OCI-LY1 (cell line): Measurements from ENCODE around the gene PDE4D.

ENCODE experiments used
- H2AFZ ChIP-seq: fragments of 200-600 bp; sonication (generic), shearing (Covaris generic); 2 replicates; pipeline ENCODE4 v1.6.0; 2014; ENCODE audit warnings: antibody characterized with exemption, mild to moderate bottlenecking, low read length
- H3F3A ChIP-seq: fragments of 200-600 bp; sonication (generic), shearing (Covaris generic); 2 replicates; pipeline ENCODE4 v1.6.0; 2014; ENCODE audit warnings: mild to moderate bottlenecking, antibody characterized with exemption, low read length, moderate library complexity; ENCODE audit not compliant: insufficient read depth
- H3K27ac ChIP-seq: fragments of 200-600 bp; sonication (generic); 2 replicates; pipeline ENCODE4 v1.5.1; 2014; ENCODE audit warnings: low read length, mixed run types, mild to moderate bottlenecking, low read depth; ENCODE audit not compliant: poor library complexity, severe bottlenecking
- H3K27me3 ChIP-seq: fragments of 200-600 bp; sonication (generic); 2 replicates; pipeline ENCODE4 v1.6.0; 2014; ENCODE audit warnings: antibody characterized with exemption, mild to moderate bottlenecking, low read length, moderate library complexity; ENCODE audit not compliant: insufficient read depth
- H3K36me3 ChIP-seq: fragments of 200-600 bp; sonication (generic); 2 replicates; pipeline ENCODE4 v1.6.1; 2014; ENCODE audit warnings: mild to moderate bottlenecking, antibody characterized with exemption, low read length, moderate library complexity, mixed read lengths; ENCODE audit not compliant: insufficient read depth
- H3K4me1 ChIP-seq: fragments of 200-600 bp; sonication (generic); 2 replicates; pipeline ENCODE4 v1.5.1; 2014; ENCODE audit warnings: mild to moderate bottlenecking, low read length, moderate library complexity; ENCODE audit not compliant: insufficient read depth, severe bottlenecking
- H3K4me2 ChIP-seq: fragments of 200-600 bp; sonication (generic), shearing (Covaris generic); 2 replicates; pipeline ENCODE4 v1.6.1; 2014; ENCODE audit warnings: low read length
- H3K4me3 ChIP-seq: fragments of 200-600 bp; sonication (generic); 2 replicates; pipeline ENCODE4 v1.5.1; 2014; ENCODE audit warnings: low read length, low read depth, mild to moderate bottlenecking, mixed read lengths; ENCODE audit not compliant: poor library complexity, severe bottlenecking
- H3K79me2 ChIP-seq: fragments of 200-600 bp; shearing (Covaris generic); 2 replicates; pipeline ENCODE4 v1.6.1; 2016; ENCODE audit warnings: mixed run types, low read length, mixed read lengths; ENCODE audit not compliant: insufficient read depth
- H3K9ac ChIP-seq: fragments of 200-600 bp; sonication (generic), shearing (Covaris generic); 2 replicates; pipeline ENCODE4 v1.6.1; 2014; ENCODE audit warnings: mild to moderate bottlenecking, low read length, mixed read lengths
- H3K9me2 ChIP-seq: fragments of 200-600 bp; sonication (generic), shearing (Covaris generic); 2 replicates; pipeline ENCODE4 v1.6.1; 2014; ENCODE audit warnings: low read depth, mild to moderate bottlenecking, low read length, mixed read lengths
- H3K9me3 ChIP-seq: fragments of 200-600 bp; shearing (Covaris generic); 2 replicates; pipeline ENCODE4 v1.6.1; 2014; ENCODE audit warnings: low read length, mixed read lengths
- H4K20me1 ChIP-seq: fragments of 200-600 bp; sonication (generic), shearing (Covaris generic); 2 replicates; pipeline ENCODE4 v1.6.0; 2016; ENCODE audit warnings: mild to moderate bottlenecking, low read length; ENCODE audit not compliant: insufficient read depth
- EZH2 ChIP-seq: fragments of 200-600 bp; sonication (generic), shearing (Covaris generic); IDR thresholded peaks from 2 replicates; pipeline ENCODE4 v1.8.0; 2017; ENCODE audit warnings: borderline replicate concordance, mixed run types, mild to moderate bottlenecking, antibody characterized with exemption, low read length, moderate library complexity, mixed read lengths
- TF ChIP-seq, protein P1 (sequence below): fragments of 200-600 bp; sonication (generic), shearing (Covaris generic); IDR thresholded peaks from 2 replicates; pipeline ENCODE4 v1.5.1; 2017; ENCODE audit warnings: mild to moderate bottlenecking, antibody characterized with exemption, low read length, moderate library complexity, mixed read lengths

PDE4D gene

DNA sequence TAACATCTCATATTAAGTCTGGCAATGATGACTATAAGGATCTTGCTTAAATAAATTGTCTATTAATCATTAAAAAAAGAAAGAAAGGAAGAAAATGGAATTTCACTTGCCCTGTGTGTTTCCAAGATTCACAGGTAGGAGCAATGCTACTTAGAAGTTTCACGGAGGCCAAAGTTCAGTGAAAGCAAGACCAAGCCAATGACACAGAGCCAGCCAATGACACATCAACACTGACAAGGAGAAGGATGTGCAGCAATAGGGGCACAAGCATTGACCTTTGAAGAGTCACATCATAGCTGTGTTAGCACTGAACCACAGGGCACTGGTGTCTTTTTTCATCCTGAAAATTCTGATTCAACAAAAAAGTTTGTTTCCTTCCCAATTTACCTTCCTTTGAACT is 364.3 kb downstream of the PDE4D start:
- Histone ChIP-seq H3K4me1 (no peaks in the 10 kb centered on the region), H3F3A (no peaks in the 10 kb centered on the region), H3K9me3 (no peaks in the 10 kb centered on the region), H3K4me2 (no peak overlapping the region), H4K20me1 (no peaks in the 10 kb centered on the region), H3K9ac (no peak overlapping the region), H3K79me2 (no peaks in the 10 kb centered on the region), H2AFZ (no peak overlapping the region), H3K36me3 (no peaks in the 10 kb centered on the region), H3K4me3 (no peak overlapping the region), H3K9me2 (no peaks in the 10 kb centered on the region), H3K27me3 (no peaks in the 10 kb centered on the region), H3K27ac (no peak overlapping the region)
- TF ChIP-seq, protein P1, sequence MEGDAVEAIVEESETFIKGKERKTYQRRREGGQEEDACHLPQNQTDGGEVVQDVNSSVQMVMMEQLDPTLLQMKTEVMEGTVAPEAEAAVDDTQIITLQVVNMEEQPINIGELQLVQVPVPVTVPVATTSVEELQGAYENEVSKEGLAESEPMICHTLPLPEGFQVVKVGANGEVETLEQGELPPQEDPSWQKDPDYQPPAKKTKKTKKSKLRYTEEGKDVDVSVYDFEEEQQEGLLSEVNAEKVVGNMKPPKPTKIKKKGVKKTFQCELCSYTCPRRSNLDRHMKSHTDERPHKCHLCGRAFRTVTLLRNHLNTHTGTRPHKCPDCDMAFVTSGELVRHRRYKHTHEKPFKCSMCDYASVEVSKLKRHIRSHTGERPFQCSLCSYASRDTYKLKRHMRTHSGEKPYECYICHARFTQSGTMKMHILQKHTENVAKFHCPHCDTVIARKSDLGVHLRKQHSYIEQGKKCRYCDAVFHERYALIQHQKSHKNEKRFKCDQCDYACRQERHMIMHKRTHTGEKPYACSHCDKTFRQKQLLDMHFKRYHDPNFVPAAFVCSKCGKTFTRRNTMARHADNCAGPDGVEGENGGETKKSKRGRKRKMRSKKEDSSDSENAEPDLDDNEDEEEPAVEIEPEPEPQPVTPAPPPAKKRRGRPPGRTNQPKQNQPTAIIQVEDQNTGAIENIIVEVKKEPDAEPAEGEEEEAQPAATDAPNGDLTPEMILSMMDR, result no peak
- TF ChIP-seq EZH2, result no peak

DNA sequence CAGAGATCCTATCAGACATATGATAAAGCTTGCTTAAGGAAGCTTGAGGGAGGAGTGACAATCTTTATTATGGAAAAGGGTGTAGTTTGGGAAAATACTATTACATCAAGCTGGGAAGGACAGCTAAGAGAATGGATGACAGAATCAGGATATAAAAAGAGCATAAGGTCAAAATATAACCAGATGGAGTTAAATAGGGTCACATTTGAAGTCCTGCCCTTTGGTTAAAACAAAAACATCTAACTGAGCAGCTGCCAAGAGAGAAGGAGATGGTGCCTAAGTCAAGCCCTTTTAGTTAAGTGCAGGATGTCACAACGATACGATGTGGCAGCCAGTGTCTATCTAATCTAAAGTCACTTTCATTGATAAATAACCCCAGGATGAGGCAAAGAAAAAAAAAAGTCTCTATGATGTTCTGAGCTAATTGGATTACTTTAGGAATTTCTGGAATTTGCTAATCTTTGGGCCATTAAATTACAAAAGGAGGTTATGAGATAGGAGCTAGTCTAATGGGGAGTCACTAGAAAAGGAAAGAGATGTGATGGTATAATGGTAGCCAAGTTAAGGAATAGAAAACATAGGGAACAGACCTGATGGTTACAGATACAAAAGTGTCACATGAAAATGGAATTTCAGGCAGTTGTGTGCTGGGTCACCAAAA is 365.2 kb downstream of the PDE4D start:
- H3K9ac ChIP-seq, result no peak overlapping the region

DNA sequence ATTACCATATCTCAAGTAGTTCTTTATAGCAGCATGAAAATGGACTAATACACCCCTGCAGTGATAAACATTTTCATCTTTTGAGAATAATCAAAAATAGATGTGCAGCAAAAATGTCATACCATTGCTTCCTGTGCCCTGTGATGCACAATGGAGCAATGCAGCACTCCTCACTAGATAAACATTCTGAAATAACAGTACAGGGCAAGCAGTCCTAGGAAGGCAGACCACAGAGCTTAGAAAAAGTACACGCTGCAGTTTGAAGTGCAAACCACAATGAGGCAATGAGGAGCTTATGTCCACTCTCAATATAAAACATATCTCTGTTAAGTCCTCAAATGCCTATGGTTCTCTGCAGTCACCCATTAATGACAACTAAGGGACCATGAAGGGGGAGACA is 367.6 kb downstream of the PDE4D start:
- Histone ChIP-seq H3K27me3 (no peaks in the 10 kb centered on the region), H3K9me2 (no peaks in the 10 kb centered on the region), H2AFZ (no peak overlapping the region), H3F3A (no peaks in the 10 kb centered on the region), H3K9ac (no peak overlapping the region), H4K20me1 (no peaks in the 10 kb centered on the region), H3K4me2 (no peak overlapping the region), H3K36me3 (no peaks in the 10 kb centered on the region), H3K79me2 (no peaks in the 10 kb centered on the region), H3K9me3 (no peaks in the 10 kb centered on the region), H3K4me3 (no peak overlapping the region), H3K4me1 (no peaks in the 10 kb centered on the region), H3K27ac (no peak overlapping the region)
- TF ChIP-seq, protein P1, result no peak
- no peak for TF ChIP-seq EZH2

More for the DNA sequence above, 365.2 kb downstream of the PDE4D start:
- H3K4me1 ChIP-seq, result no peaks in the 10 kb centered on the region
- H3F3A ChIP-seq, result no peaks in the 10 kb centered on the region
- H2AFZ ChIP-seq, result no peak overlapping the region
- no peaks in the 10 kb centered on the region for H3K27me3 ChIP-seq
- no peaks in the 10 kb centered on the region for H3K79me2 ChIP-seq
- H3K4me3 ChIP-seq, result no peak overlapping the region
- no peaks in the 10 kb centered on the region for H4K20me1 ChIP-seq
- no peaks in the 10 kb centered on the region for H3K9me2 ChIP-seq
- no peak overlapping the region for H3K27ac ChIP-seq
- H3K4me2 ChIP-seq, result no peak overlapping the region
- no peaks in the 10 kb centered on the region for H3K9me3 ChIP-seq
- TF ChIP-seq, protein P1, result no peak
- TF ChIP-seq EZH2, result no peak
- H3K36me3 ChIP-seq, result no peaks in the 10 kb centered on the region
